Hepatocyte (in vitro differentiated cells): ENCODE measurements around the gene KIF5C. TPM values are rescaled to one million over a fixed set of nuclear protein-coding genes. Genes with fewer than 3 reads are reported as not detected.

Experiments used
- DNase-seq: peaks from one replicate; pipeline ENCODE4 v3.0.0-alpha.2; 2016; ENCODE audit warnings: low spot score
- H2AFZ ChIP-seq: fragments of 200-600 bp; sonication (generic); 2 replicates; pipeline ENCODE4 v1.6.0; 2016; ENCODE audit warnings: antibody characterized with exemption, mild to moderate bottlenecking
- H3K27ac ChIP-seq: fragments of 200-600 bp; sonication (generic); 2 replicates; pipeline ENCODE4 v1.5.1; 2016; ENCODE audit warnings: mild to moderate bottlenecking
- H3K27me3 ChIP-seq: fragments of 200-600 bp; sonication (generic); 2 replicates; pipeline ENCODE4 v1.6.1; 2016
- H3K36me3 ChIP-seq: fragments of 200-600 bp; sonication (generic); replicated peaks from 2 replicates; pipeline ENCODE4 v1.5.1; 2016; ENCODE audit warnings: low read depth; ENCODE audit not compliant: insufficient read depth
- H3K4me1 ChIP-seq: fragments of 200-600 bp; sonication (generic); 2 replicates; pipeline ENCODE4 v1.5.1; 2016; ENCODE audit warnings: mild to moderate bottlenecking, moderate library complexity; ENCODE audit not compliant: insufficient read depth
- H3K4me2 ChIP-seq: fragments of 200-600 bp; sonication (generic); 2 replicates; pipeline ENCODE4 v1.6.0; 2016
- H3K4me3 ChIP-seq: fragments of 200-600 bp; sonication (generic); 2 replicates; pipeline ENCODE4 v1.5.1; 2016; ENCODE audit warnings: mild to moderate bottlenecking
- H3K79me2 ChIP-seq: fragments of 200-600 bp; sonication (generic); 2 replicates; pipeline ENCODE4 v1.6.0; 2017; ENCODE audit warnings: mild to moderate bottlenecking
- H3K9me2 ChIP-seq: fragments of 200-600 bp; sonication (generic); replicated peaks from 2 replicates; pipeline ENCODE4 v1.6.0; 2017; ENCODE audit warnings: mild to moderate bottlenecking; ENCODE audit not compliant: insufficient read depth
- H3K9me3 ChIP-seq: fragments of 200-600 bp; sonication (generic); 2 replicates; pipeline ENCODE4 v1.5.1; 2016; ENCODE audit warnings: low read depth, mild to moderate bottlenecking
- H4K20me1 ChIP-seq: fragments of 200-600 bp; sonication (generic); 2 replicates; pipeline ENCODE4 v1.6.0; 2016; ENCODE audit warnings: mild to moderate bottlenecking; ENCODE audit not compliant: insufficient read depth, poor library complexity, severe bottlenecking
- CTCF ChIP-seq: fragments of 200-600 bp; sonication (generic); IDR thresholded peaks from 2 replicates; pipeline ENCODE4 v1.5.1; 2016; ENCODE audit warnings: antibody characterized with exemption, mild to moderate bottlenecking; ENCODE audit not compliant: poor library complexity
- EZH2 ChIP-seq: fragments of 200-600 bp; sonication (generic); IDR thresholded peaks from 2 replicates; pipeline ENCODE4 v1.6.1; 2016; ENCODE audit warnings: antibody characterized with exemption, mild to moderate bottlenecking, borderline replicate concordance
- EZH2phosphoT487 ChIP-seq: fragments of 200-600 bp; sonication (generic); IDR thresholded peaks from one replicate; pipeline ENCODE4 v1.6.1; 2018; ENCODE audit warnings: antibody characterized with exemption, mild to moderate bottlenecking, low read depth, moderate library complexity; ENCODE audit not compliant: unreplicated experiment, severe bottlenecking
- WGBS: methylation state at CpG from one replicate; pipeline ENCODE4 v1.1.6; 2016; ENCODE audit warnings: low lambda C conversion rate; ENCODE audit errors: missing lambda C conversion rate; 5-methylcytosine and 5-hydroxymethylcytosine counted together
- polyA plus RNA-seq: library from polyadenylated mRNA; unstranded; fragments of >200 nt; fragmentation: Nextera tagmentation; extraction: Ambion mirVana; gene quantifications from 2 replicates; pipeline ENCODE4 v1.2.1, GENCODE V29; 2016
- total RNA-seq: library from RNA; depleted of rRNA; stranded (reverse); fragments of >200 nt; gene quantifications from 2 replicates; pipeline ENCODE4 v1.2.3, GENCODE V29; 2014

KIF5C gene
- total and polyA plus RNA-seq, 2 experiments from 2014 or later = 2.1 to 3.6 TPM

- H3K36me3 ChIP-seq = no peaks in the 10 kb centered on the region
- no peak for TF ChIP-seq EZH2phosphoT487
- TF ChIP-seq EZH2 = no peak
- TF ChIP-seq CTCF = no peak
- peaks cover 27% of the 10 kb centered on the region for H3K27me3 ChIP-seq
- H4K20me1 ChIP-seq = no peaks in the 10 kb centered on the region
- no peak overlapping the region for H2AFZ ChIP-seq
- H3K4me3 ChIP-seq = no peak overlapping the region
- H3K27ac ChIP-seq = no peak overlapping the region
- no peak for DNase-seq
- 88% methylated on average over 2 of the region's 2 CpGs for WGBS
- H3K4me1 ChIP-seq = peaks cover 9% of the 10 kb centered on the region
- no peaks in the 10 kb centered on the region for H3K9me3 ChIP-seq
- H3K9me2 ChIP-seq = no peaks in the 10 kb centered on the region
- no peak overlapping the region for H3K4me2 ChIP-seq
- H3K79me2 ChIP-seq = no peaks in the 10 kb centered on the region
Observed at GRCh38 chr2:148880636-148881035, 5.6 kb downstream of the KIF5C start.

GRCh38 chr2:148882051-148882450 is 7.0 kb downstream of the KIF5C start:
- H3K9me3 ChIP-seq = no peaks in the 10 kb centered on the region
- WGBS = 36% methylated on average over 9 of the region's 9 CpGs
- H3K27ac ChIP-seq = no peak overlapping the region
- TF ChIP-seq EZH2 = no peak
- TF ChIP-seq CTCF = no peak
- no peak for TF ChIP-seq EZH2phosphoT487
- H3K79me2 ChIP-seq = no peaks in the 10 kb centered on the region
- H3K4me3 ChIP-seq = no peak overlapping the region
- no peaks in the 10 kb centered on the region for H3K36me3 ChIP-seq
- H2AFZ ChIP-seq = no peak overlapping the region
- no peaks in the 10 kb centered on the region for H4K20me1 ChIP-seq
- H3K27me3 ChIP-seq = peaks cover 28% of the 10 kb centered on the region
- H3K4me2 ChIP-seq = no peak overlapping the region
- DNase-seq = peak; percentile 36
- no peaks in the 10 kb centered on the region for H3K9me2 ChIP-seq
- no peaks in the 10 kb centered on the region for H3K4me1 ChIP-seq

GRCh38 chr2:148885209-148885608 is 10.2 kb downstream of the KIF5C start:
- no peaks in the 10 kb centered on the region for H3K9me2 ChIP-seq
- WGBS = 92% methylated on average over 10 of the region's 10 CpGs
- no peak for TF ChIP-seq EZH2phosphoT487
- no peak for TF ChIP-seq CTCF
- no peak for TF ChIP-seq EZH2
- H3K4me2 ChIP-seq = no peak overlapping the region
- no peaks in the 10 kb centered on the region for H3K36me3 ChIP-seq
- no peak overlapping the region for H3K27ac ChIP-seq
- H3K79me2 ChIP-seq = no peaks in the 10 kb centered on the region
- DNase-seq = no peak
- peaks cover 41% of the 10 kb centered on the region for H3K27me3 ChIP-seq
- H3K4me3 ChIP-seq = no peak overlapping the region
- no peaks in the 10 kb centered on the region for H3K9me3 ChIP-seq
- peaks cover 9% of the 10 kb centered on the region for H3K4me1 ChIP-seq
- H4K20me1 ChIP-seq = no peaks in the 10 kb centered on the region
- H2AFZ ChIP-seq = no peak overlapping the region

GRCh38 chr2:148885988-148886387 is 11.0 kb downstream of the KIF5C start:
- H3K4me1 ChIP-seq = peaks cover 9% of the 10 kb centered on the region
- no peak overlapping the region for H2AFZ ChIP-seq
- no peak overlapping the region for H3K4me3 ChIP-seq
- no peaks in the 10 kb centered on the region for H3K9me3 ChIP-seq
- H3K27me3 ChIP-seq = peaks cover 41% of the 10 kb centered on the region
- DNase-seq = no peak
- H3K27ac ChIP-seq = no peak overlapping the region
- no peaks in the 10 kb centered on the region for H3K9me2 ChIP-seq
- 84% methylated on average over 3 of the region's 3 CpGs for WGBS
- no peak for TF ChIP-seq EZH2phosphoT487
- TF ChIP-seq CTCF = no peak
- TF ChIP-seq EZH2 = no peak
- H3K79me2 ChIP-seq = no peaks in the 10 kb centered on the region
- H3K4me2 ChIP-seq = no peak overlapping the region
- H4K20me1 ChIP-seq = no peaks in the 10 kb centered on the region
- no peaks in the 10 kb centered on the region for H3K36me3 ChIP-seq
